GM11168 (cell line): Measurements from ENCODE around the gene NTM.

Experiments
- in situ Hi-C: fragments of 300-500 bp; cut with MboI; formaldehyde crosslinking; loops from one replicate; pipeline ENCODE4 v1.12.0; 2022; ENCODE audit warnings: low sequenced_read_pairs; ENCODE audit not compliant: unreplicated experiment

Gene NTM

DNA sequence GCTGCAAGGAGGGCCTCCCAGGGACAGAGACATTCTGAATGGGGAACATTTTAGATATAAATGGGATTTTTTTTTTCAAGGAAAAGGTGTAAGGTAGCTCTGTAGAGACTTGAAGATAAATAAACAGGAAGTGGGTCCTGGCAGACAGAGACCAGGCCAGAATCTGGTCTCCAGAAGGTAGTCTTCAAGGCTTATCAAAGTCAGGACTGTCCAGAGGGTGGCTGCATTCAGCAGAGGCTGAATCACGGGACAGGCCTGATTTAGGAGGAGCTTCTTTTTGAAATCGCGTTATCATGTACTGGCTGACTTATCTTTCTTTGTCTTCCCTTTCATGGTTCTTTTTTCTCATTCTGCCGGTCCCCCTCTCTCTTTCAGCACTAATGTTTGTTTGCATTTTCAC lies 542.9 kb downstream of the NTM start:
- in situ Hi-C loops: no loop called here

- in situ Hi-C loops: no loop called here
Observed at GRCh38 chr11:131914361-131914774, 544.0 kb downstream of the NTM start.

GRCh38 chr11:131916638-131917037 lies 546.2 kb downstream of the NTM start:
- in situ Hi-C loops: no loop called here

- in situ Hi-C loops: no loop called here
Observed at GRCh38 chr11:131917634-131918384, 547.4 kb downstream of the NTM start.

DNA sequence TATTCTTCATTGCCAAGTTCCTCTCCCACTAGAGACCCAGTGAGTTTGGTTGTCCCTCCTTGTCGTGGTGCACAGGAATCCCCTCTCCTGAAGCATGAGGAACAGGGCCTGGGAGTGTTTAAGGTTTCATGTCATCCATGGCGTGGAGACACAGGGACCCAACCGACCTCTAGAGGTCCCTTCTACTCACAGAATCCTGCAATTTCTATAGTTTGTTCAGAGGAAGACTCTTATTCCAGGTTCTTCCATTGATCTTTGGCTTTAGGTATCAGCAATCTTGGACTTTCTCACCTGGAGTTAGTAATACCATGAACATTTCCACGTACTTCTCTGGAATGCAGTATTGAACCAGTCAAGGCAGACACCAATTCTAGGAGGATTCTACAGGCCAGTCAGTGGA lies 548.2 kb downstream of the NTM start:
- in situ Hi-C loops: no loop called here

DNA sequence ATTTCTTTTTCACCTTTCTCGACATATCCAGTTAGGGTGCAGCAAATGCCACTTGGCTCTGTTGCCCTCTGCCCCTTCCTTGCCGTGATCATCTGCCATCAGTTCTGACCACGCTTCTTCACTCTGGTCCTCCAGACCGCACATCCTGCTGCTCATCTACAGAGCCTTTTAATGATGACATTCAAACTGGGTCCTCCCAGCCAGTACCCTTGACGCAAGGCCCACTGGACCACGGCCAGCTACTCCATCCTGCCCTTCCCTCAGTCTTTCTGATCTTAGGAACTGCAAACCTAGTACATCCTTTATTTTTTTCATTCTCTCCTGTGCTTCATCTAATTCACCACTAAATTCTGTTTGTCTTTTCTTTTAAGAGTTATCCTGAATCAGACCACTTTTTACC lies 551.8 kb downstream of the NTM start:
- in situ Hi-C loops: no loop called here

DNA sequence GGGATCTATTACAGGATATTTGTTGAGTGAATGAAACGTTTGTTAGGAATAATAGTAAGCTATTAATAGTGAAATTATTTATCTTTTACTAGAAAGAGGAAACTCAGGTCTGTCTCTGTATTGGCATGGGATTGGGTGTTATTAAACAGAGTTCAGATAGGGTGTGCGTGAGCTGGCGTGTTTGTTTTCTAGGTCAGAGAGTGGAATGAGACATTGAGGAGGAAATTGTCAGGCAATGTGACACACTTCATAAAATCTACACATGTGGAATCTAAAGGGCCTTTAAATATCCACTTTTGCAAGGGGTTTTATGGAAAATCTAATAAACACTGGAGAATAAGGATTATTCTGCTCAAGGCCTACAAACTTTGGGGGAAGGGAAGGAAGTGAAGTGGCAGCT lies 552.9 kb downstream of the NTM start:
- in situ Hi-C loops: no loop called here

- in situ Hi-C loops: no loop called here
Observed at GRCh38 chr11:131924001-131924400, 553.6 kb downstream of the NTM start.

- in situ Hi-C loops: no loop called here
Observed at GRCh38 chr11:131924457-131925201, 554.2 kb downstream of the NTM start.

- in situ Hi-C loops: no loop called here
Observed at GRCh38 chr11:131925829-131926228, 555.4 kb downstream of the NTM start.

DNA sequence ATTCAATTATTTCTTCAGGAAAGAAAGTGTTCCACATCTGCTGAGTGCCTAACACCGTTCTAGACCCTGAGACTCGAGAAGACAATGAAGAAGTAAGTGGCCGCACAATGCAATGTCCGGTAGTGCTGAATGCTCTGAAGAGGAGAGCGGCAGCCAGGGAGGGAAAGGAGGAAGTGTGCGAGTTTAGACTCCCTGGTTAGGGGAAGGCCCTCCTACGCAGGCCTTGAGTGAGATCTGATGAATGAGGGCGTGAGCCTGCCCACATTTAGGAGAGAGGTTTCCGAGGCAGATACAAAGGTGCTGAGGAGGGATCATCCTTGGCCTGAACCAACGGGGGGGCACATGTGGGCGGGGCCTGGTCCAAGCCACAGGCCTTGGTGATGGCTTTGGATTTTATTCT lies 558.6 kb downstream of the NTM start:
- in situ Hi-C loops: no loop called here

DNA sequence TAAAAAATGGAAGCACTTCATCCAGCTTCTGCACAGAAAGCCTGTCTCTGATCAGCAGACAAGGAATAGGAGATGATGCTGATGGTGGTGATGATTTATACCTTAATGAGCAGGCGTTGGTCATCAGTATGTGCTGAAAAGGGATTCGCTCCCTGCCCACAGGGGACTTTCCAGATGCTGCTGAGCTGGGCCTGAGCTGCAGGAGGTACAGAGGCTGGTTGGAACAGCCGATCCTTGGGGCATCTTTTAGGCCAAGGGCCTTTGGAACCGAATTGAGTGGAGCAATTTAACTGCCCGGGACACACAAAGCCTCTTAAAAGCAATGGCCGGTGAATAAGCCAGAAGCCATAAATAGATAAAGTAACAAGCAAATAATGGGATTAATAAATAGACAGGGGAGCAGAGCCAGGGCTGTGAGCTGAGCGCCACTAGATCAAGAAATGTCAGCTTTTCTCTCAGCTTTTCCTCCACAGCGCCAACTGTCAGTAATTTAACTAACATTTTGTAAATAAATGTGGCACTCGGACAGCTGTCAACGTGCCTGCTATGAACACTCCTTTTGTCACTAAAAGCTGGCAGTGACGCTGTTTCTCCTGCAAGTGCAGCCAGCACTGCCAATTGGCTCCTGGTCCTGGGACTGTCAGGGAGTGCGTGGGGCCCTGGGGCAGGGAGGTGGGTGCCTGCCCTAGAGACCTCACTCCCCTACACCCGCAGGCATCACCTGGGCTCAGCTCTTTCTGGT lies 562.3 kb downstream of the NTM start:
- in situ Hi-C loops: no loop called here

DNA sequence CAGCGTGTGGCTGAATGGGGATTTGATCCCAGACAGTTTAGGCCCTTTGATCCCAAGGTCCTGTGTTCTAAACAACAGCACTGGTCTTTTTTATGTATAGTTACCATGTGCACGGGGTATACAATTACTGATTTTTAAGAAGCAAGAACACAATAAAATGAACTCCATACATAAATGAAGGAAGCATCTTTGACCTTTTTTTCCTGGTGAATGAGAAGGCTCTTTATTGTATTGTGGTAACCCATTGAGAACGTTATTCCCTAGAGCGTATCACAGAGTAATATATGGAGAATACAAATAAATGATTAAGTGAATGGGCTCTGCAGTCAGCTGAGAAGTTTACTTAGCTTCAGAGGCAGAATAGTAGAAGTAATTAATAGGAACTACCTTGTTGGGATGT lies 563.6 kb downstream of the NTM start:
- in situ Hi-C loops: no loop called here

DNA sequence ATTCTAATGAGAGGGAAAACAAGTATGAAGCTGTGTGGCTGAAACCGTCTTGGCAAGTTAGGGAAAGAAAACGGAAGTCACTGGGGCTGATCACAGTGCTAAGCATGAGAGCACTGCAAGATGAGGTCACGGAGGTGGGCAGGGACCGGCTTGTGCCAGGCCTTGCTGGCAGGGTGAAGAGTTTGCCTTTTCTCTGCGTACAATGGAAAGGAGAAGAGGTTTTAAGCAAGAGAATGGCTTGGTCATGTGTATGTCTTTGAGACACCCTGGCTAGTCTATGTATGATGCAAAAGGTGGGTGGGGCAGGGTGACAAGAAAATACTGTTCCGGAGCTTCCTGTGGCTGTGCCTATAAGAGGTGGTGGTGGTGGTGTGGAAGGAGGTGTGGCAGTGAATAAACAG lies 567.9 kb downstream of the NTM start:
- in situ Hi-C loops: no loop called here

- in situ Hi-C loops: no loop called here
Observed at GRCh38 chr11:131940126-131940525, 569.7 kb downstream of the NTM start.

- in situ Hi-C loops: no loop called here
Observed at GRCh38 chr11:131942878-131943277, 572.5 kb downstream of the NTM start.

DNA sequence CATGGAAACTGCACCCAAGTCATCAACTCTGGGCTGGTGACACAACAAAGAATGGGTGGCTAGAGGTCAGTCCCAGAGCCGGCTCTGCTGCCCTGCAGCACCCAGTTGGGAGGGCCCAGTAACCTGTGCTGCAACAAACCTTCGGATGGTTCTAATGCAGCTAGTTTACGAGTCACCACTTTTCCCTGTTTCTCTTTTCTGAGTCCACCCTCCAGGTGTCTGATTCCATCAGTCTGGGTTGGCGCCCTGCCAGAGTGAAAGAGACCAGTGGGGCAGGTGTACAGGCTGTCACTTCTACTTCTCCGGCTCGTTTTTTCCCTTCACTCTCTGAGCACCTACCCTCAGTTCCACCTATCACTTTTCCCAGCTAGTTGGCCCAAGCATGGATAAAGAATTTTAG lies 572.9 kb downstream of the NTM start:
- in situ Hi-C loops: no loop called here

- in situ Hi-C loops: no loop called here
Observed at GRCh38 chr11:131944736-131945135, 574.3 kb downstream of the NTM start.

GRCh38 chr11:131945706-131946105 lies 575.3 kb downstream of the NTM start:
- in situ Hi-C loops: no loop called here

GRCh38 chr11:131947511-131947910 lies 577.1 kb downstream of the NTM start:
- in situ Hi-C loops: no loop called here

GRCh38 chr11:131951121-131951520 lies 580.7 kb downstream of the NTM start:
- in situ Hi-C loops: no loop called here
